H1 (cell line): ENCODE measurements around the gene MYO1F. TPM values are rescaled to one million over a fixed set of nuclear protein-coding genes. Genes with fewer than 3 reads are reported as not detected.

ENCODE experiments used
- CTCF ChIA-PET: fragments of 300-600 bp; sonication (Branson Sonifier 250); formaldehyde crosslinking; loops from one replicate; lab custom pipeline; 2021; ENCODE audit not compliant: partially characterized antibody; lab: Charles Lee
- POLR2A ChIA-PET: fragments of 300-600 bp; sonication (Branson Sonifier 250); formaldehyde crosslinking; loops from one replicate; lab custom pipeline; 2021; ENCODE audit warnings: inconsistent platforms; ENCODE audit not compliant: partially characterized antibody; lab: Charles Lee
- DNase-seq, 2 experiments: peaks; one replicate each; pipeline versions ENCODE4 v3.0.0 to v3.0.0-alpha.2; 2010 to 2022; ENCODE audit warnings: low spot score in 2 of 2, low read depth in 1 of 2, mixed read lengths in 1 of 2
- FAIRE-seq: peaks from 2 replicates; lab custom pipeline; 2011; peaks lifted over from hg19 to GRCh38; lab: Jason Lieb, UNC
- H2AFZ ChIP-seq: 2 replicates; pipeline ENCODE4 v1.8.1; 2012; ENCODE audit warnings: low read length, inconsistent platforms
- H2AK5ac ChIP-seq: 2 replicates; pipeline ENCODE4 v1.6.1; 2013; ENCODE audit warnings: low read depth, low read length
- H2BK120ac ChIP-seq: replicated peaks from 2 replicates; pipeline ENCODE3; 2013; ENCODE audit warnings: low read depth, low read length, inconsistent platforms
- H2BK12ac ChIP-seq: 2 replicates; pipeline ENCODE4 v1.6.1; 2013; ENCODE audit warnings: low read depth, low read length
- H2BK15ac ChIP-seq: 2 replicates; pipeline ENCODE4 v1.6.1; 2013; ENCODE audit warnings: low read length
- H2BK20ac ChIP-seq: 2 replicates; pipeline ENCODE4 v1.6.1; 2013; ENCODE audit warnings: low read length
- H2BK5ac ChIP-seq: 2 replicates; pipeline ENCODE4 v1.6.1; 2013; ENCODE audit warnings: low read depth, low read length
- H3K14ac ChIP-seq: 2 replicates; pipeline ENCODE4 v1.6.1; 2013; ENCODE audit warnings: inconsistent platforms; ENCODE audit not compliant: insufficient read length
- H3K18ac ChIP-seq: 2 replicates; pipeline ENCODE4 v1.6.1; 2013; ENCODE audit warnings: low read length; ENCODE audit errors: extremely low read depth
- H3K23ac ChIP-seq: 2 replicates; pipeline ENCODE4 v1.6.1; 2013; ENCODE audit warnings: inconsistent platforms; ENCODE audit not compliant: insufficient read length
- H3K23me2 ChIP-seq: 2 replicates; pipeline ENCODE4 v1.6.1; 2013; ENCODE audit warnings: low read depth, low read length
- H3K27ac ChIP-seq: 2 replicates; pipeline ENCODE4 v1.6.1; 2011; ENCODE audit warnings: low read depth, low read length, inconsistent platforms
- H3K27me3 ChIP-seq, 4 experiments: replicated peaks in 1 of 4; 1 replicate in 1 of 4; 2 replicates in 3 of 4; pipeline versions ENCODE4 v1.6.1 to v1.8.1; 2011 to 2013; ENCODE audit warnings: low read length in 3 of 4, mild to moderate bottlenecking in 3 of 4, inconsistent platforms in 2 of 4, mixed read lengths in 2 of 4, moderate library complexity in 1 of 4; ENCODE audit not compliant: control insufficient read depth in 3 of 4, insufficient read depth in 3 of 4; ENCODE audit errors: extremely low read depth in 1 of 4
- H3K36me3 ChIP-seq, 4 experiments: 2 replicates each; pipeline versions ENCODE4 v1.6.1 to v1.8.1; 2011 to 2013; ENCODE audit warnings: mild to moderate bottlenecking in 4 of 4, low read length in 3 of 4, moderate library complexity in 2 of 4, control low read depth in 1 of 4, inconsistent platforms in 1 of 4; ENCODE audit not compliant: insufficient read depth in 4 of 4, control insufficient read depth in 2 of 4
- H3K4ac ChIP-seq: replicated peaks from 2 replicates; pipeline ENCODE3; 2013; ENCODE audit warnings: low read length, low read depth, mixed read lengths, inconsistent platforms; ENCODE audit not compliant: insufficient read length
- H3K4me1 ChIP-seq, 4 experiments: replicated peaks in 1 of 4; 1 replicate in 1 of 4; 2 replicates in 3 of 4; pipeline versions ENCODE4 v1.6.1 to v1.8.1; 2011 to 2013; ENCODE audit warnings: low read length in 3 of 4, inconsistent platforms in 2 of 4, mixed read lengths in 1 of 4; ENCODE audit not compliant: insufficient read depth in 4 of 4, control insufficient read depth in 3 of 4
- H3K4me2 ChIP-seq, 2 experiments: 2 replicates each; pipeline versions ENCODE4 v1.6.1 to v1.8.1; 2011 to 2013; ENCODE audit warnings: low read depth in 2 of 2, low read length in 2 of 2, control low read depth in 1 of 2, inconsistent platforms in 1 of 2, mild to moderate bottlenecking in 1 of 2; ENCODE audit not compliant: insufficient read depth in 1 of 2
- H3K4me3 ChIP-seq, 4 experiments: fragments of 200-600, 300-600 bp in 1 of 4; sonication (generic), shearing (Covaris generic), sonication (Bioruptor Twin) in 1 of 4; 2 replicates each; pipeline versions ENCODE4 v1.5.1 to v1.8.1; 2011 to 2016; ENCODE audit warnings: low read length in 4 of 4, low read depth in 3 of 4, control low read depth in 2 of 4, inconsistent platforms in 2 of 4, mild to moderate bottlenecking in 2 of 4, mixed read lengths in 1 of 4, moderate library complexity in 1 of 4; ENCODE audit not compliant: insufficient read depth in 2 of 4; ENCODE audit errors: extremely low read depth in 1 of 4
- H3K56ac ChIP-seq: replicated peaks from 2 replicates; pipeline ENCODE3; 2013; ENCODE audit warnings: low read depth, mild to moderate bottlenecking, mixed read lengths, low read length, inconsistent platforms; ENCODE audit not compliant: insufficient read length
- H3K79me1 ChIP-seq: 2 replicates; pipeline ENCODE4 v1.6.1; 2013; ENCODE audit warnings: low read depth, low read length, control low read depth
- H3K79me2 ChIP-seq, 2 experiments: 2 replicates each; pipeline versions ENCODE4 v1.6.1 to v1.8.1; 2012 to 2013; ENCODE audit warnings: low read length in 2 of 2, mild to moderate bottlenecking in 2 of 2, inconsistent platforms in 1 of 2; ENCODE audit not compliant: insufficient read depth in 2 of 2, control insufficient read depth in 1 of 2
- H3K9ac ChIP-seq, 4 experiments: replicated peaks in 1 of 4; 1 replicate in 1 of 4; 2 replicates in 3 of 4; pipeline versions ENCODE4 v1.6.1 to v1.8.1; 2011 to 2013; ENCODE audit warnings: low read depth in 3 of 4, low read length in 3 of 4, control low read depth in 2 of 4, mild to moderate bottlenecking in 2 of 4, moderate library complexity in 2 of 4, inconsistent platforms in 1 of 4; ENCODE audit errors: extremely low read depth in 1 of 4
- H3K9me3 ChIP-seq, 2 experiments: 2 replicates each; pipeline versions ENCODE4 v1.6.1 to v1.8.1; 2012 to 2013; ENCODE audit warnings: mild to moderate bottlenecking in 2 of 2, moderate library complexity in 2 of 2, control low read depth in 1 of 2, inconsistent platforms in 1 of 2, low read depth in 1 of 2, low read length in 1 of 2, mixed read lengths in 1 of 2; ENCODE audit not compliant: insufficient read depth in 2 of 2
- H4K20me1 ChIP-seq, 2 experiments: replicated peaks in 1 of 2; 2 replicates each; pipeline versions ENCODE3 to v1.8.1; 2011 to 2013; ENCODE audit warnings: inconsistent platforms in 2 of 2, low read length in 2 of 2, mild to moderate bottlenecking in 1 of 2; ENCODE audit not compliant: insufficient read depth in 2 of 2, control insufficient read depth in 1 of 2
- H4K5ac ChIP-seq: 2 replicates; pipeline ENCODE4 v1.6.1; 2013; ENCODE audit warnings: low read length, low read depth, mixed read lengths, inconsistent platforms; ENCODE audit not compliant: insufficient read length
- H4K8ac ChIP-seq: 2 replicates; pipeline ENCODE4 v1.8.0; 2013; ENCODE audit warnings: mild to moderate bottlenecking, moderate library complexity, low read length, inconsistent platforms; ENCODE audit not compliant: insufficient read depth; ENCODE audit errors: extremely low read depth
- H4K91ac ChIP-seq: replicated peaks from 2 replicates; pipeline ENCODE3; 2013; ENCODE audit warnings: low read length, mixed read lengths, inconsistent platforms; ENCODE audit not compliant: insufficient read length
- POU5F1 ChIP-seq: IDR thresholded peaks from 2 replicates; pipeline ENCODE4 v1.6.1; 2011; ENCODE audit warnings: low read depth, mild to moderate bottlenecking, low read length, moderate library complexity
- RXRA ChIP-seq: IDR thresholded peaks from 2 replicates; pipeline ENCODE4 v1.6.1; 2011; ENCODE audit warnings: low read depth, mild to moderate bottlenecking, low read length, moderate library complexity; ENCODE audit not compliant: insufficient read depth
- WGBS, 2 experiments: shearing (Covaris generic) in 1 of 2; methylation state at CpG; one replicate each; pipeline versions ENCODE4 v1.1.6 to v1.1.7; 2013 to 2015; ENCODE audit warnings: low lambda C conversion rate in 2 of 2, mixed read lengths in 2 of 2, inconsistent platforms in 1 of 2, low coverage in 1 of 2, missing lambda C conversion rate in 1 of 2; ENCODE audit not compliant: insufficient replicate concordance in 2 of 2, insufficient coverage in 1 of 2, insufficient read length in 1 of 2; ENCODE audit errors: extremely low coverage in 1 of 2, missing lambda C conversion rate in 1 of 2; 5-methylcytosine and 5-hydroxymethylcytosine counted together
- polyA plus RNA-seq, 7 experiments: library from polyadenylated mRNA; depleted of rRNA in 3 of 7; stranded (reverse) in 5 of 7; unstranded in 2 of 7; fragments of >200 nt in 5 of 7; fragments of 200-250 nt in 2 of 7; gene quantifications; 1 replicate in 5 of 7; 2 replicates in 1 of 7; 4 replicates in 1 of 7; pipeline versions ENCODE4 v1.2.1 to v1.2.3, GENCODE V29; 2011 to 2013; ENCODE audit warnings: missing spikeins in 2 of 7, mixed read lengths in 2 of 7
- total RNA-seq: library from RNA; stranded (reverse); fragmentation: NEBNext Ultra II Directional; extraction: Animal tissue kit (Norgen Biotek cat#: 25700); gene quantifications from 2 replicates; pipeline ENCODE4 v1.2.1, GENCODE V29; 2021

Gene MYO1F
- total and polyA plus RNA-seq, 2 of the 8 experiments (the other 6 are each of a cell fraction or from before 2014, with no cell fraction given) = 1.4 to 4.6 TPM

- H2BK12ac ChIP-seq = 0 out of 2 replicates have a peak overlapping the region, but pooled peaks have one; percentile 33
- no peak overlapping the region for H3K4me3 ChIP-seq
- H3K27ac ChIP-seq = no peak overlapping the region
- H3K36me3 ChIP-seq = no peaks in the 10 kb centered on the region
- H2AFZ ChIP-seq = no peak overlapping the region
- no peak overlapping the region for H2BK120ac ChIP-seq
- WGBS, 2 experiments = 86% methylated on average over 10 of the region's 10 CpGs; no CpG with 5 or more reads in 1 of the 2 experiments
- CTCF ChIA-PET = interaction anchor here (0.7 to 3.1 kb wide), 4 partner anchors 27 to 75 kb away, joined by 3 to 14 read pairs (median 6); no protein-coding TSS in a partner anchor
- no peak overlapping the region for H4K5ac ChIP-seq
- peak; percentile 19 for FAIRE-seq
- no peak overlapping the region for H2BK15ac ChIP-seq
- H3K23me2 ChIP-seq = no peaks in the 10 kb centered on the region; the same call in 1 of the 2 replicates
- no peak overlapping the region for H3K56ac ChIP-seq
- H3K9me3 ChIP-seq = no peaks in the 10 kb centered on the region
- no peak for DNase-seq
- no peaks in the 10 kb centered on the region for H3K27me3 ChIP-seq
- H3K79me1 ChIP-seq = no peaks in the 10 kb centered on the region
- no peak overlapping the region for H3K23ac ChIP-seq
- no peak overlapping the region for H3K14ac ChIP-seq
- H3K4ac ChIP-seq = no peak overlapping the region
- H4K91ac ChIP-seq = no peak overlapping the region
- no peaks in the 10 kb centered on the region for H3K79me2 ChIP-seq
- H3K4me1 ChIP-seq = peaks cover 0 to 6% (median 4%) of the 10 kb centered on the region in 4 experiments; a peak in 4 of 7 replicates
- H3K9ac ChIP-seq = no peak overlapping the region
- H2AK5ac ChIP-seq = no peak overlapping the region
- TF ChIP-seq POU5F1 (no peak), RXRA (no peak)
- TF ChIP-seq, all 59 proteins: peak for 0
- Histone ChIP-seq H4K20me1 (no peaks in the 10 kb centered on the region), H4K8ac (no peak overlapping the region), H2BK5ac (no peak overlapping the region), H2BK20ac (no peak overlapping the region), H3K4me2 (no peak overlapping the region), H3K18ac (no peak overlapping the region)
- POLR2A ChIA-PET = interaction anchor here (0.6 to 0.7 kb wide), 5 partner anchors 10 to 211 kb away, joined by 3 to 5 read pairs (median 3); no protein-coding TSS in a partner anchor
Observed at GRCh38 chr19:8517551-8518442, 59.4 kb downstream of the MYO1F start.
